ENCODE measurements around the gene KRT32.

DNA sequence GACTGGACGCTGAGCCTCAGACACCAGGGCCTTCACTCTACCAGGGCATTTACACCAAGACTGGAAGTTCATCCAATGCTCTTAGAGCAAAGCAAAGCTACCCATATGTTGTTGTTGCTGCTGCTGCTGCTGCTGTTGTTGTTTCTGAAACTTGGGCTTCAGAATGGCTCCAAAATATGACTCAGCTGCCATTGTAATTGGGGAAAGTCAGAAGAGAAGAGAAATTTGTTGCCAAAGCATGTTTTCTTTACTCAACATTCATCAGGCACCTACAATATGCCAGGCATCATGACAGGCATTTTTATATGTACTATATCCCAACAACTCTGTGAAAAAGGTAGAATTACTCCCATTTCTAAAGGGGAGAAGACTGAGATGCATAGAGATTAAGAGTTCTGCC, 11.9 kb downstream of the KRT32 start:
- TF ChIP-seq EZH2 (IDR thresholded peaks at IDR 0.05; ENCODE audit: insufficient read depth, poor library complexity, severe bottlenecking) (no peak), EZH2phosphoT487 (IDR thresholded peaks at IDR 0.05; ENCODE audit: insufficient read depth, low read depth) (no peak)

All from GM23248 (cell line).